HUDEP-2 (cell line): ENCODE results near the gene NUAK2.
"Not testable (repeated sequence)": the region's sequence is repeated elsewhere in the genome, so short reads cannot be mapped to it uniquely, and the experiment has no call there.

ENCODE experiments used
- DNase-seq, 76 experiments: peaks; one replicate each; lab custom pipeline; 2025; ENCODE audit not compliant: unreplicated experiment in 76 of 76; lab: John Stamatoyannopoulos, UW

The NUAK2 gene

DNA sequence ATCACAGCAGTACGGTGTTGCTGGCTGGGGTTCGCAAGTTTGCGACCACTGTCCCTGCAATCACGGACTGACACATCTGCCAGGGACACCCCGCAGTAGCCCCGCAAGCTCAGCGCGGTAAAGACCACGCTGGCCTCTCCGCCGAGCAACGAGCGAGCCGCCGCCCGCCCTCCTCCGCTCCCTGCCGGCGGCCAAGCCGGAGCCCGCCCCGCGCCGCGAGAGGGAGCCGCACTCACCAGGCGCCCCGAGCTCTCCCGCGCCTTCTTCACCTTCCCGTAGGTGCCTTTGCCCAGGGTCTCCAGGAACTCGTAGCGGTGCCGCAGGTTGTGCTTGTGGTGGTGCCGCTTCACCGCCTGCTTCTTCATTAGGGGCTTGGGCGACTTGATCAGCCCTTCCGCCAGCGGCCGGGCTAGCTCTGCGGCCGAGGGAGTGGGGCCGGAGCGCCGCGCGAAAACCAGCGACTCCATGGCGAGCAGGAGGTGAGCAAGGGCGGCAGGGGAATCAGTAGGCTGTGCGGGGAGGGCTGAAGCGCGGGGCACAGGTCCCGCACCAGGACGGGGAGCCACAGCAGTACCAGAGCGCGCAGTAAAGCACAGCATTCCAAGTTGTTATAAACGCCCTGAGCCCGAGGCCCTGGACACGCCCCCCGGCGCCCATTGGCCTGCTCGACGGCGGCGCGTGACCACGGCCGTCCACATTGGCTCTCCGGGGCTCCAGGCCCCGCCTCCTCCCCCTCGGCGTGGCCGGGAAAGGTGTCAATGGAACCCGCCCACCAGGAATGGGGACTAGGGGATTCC, at the start of gene NUAK2:
Gene NUAK2, minus strand, starts transcription at position 584 of the 797 bp plus-strand sequence. Its CDS starts 117 bp downstream, at position 467.
- DNase-seq, result peak in 70 of 76 experiments; percentile 24 to 85 (median 68)

DNA sequence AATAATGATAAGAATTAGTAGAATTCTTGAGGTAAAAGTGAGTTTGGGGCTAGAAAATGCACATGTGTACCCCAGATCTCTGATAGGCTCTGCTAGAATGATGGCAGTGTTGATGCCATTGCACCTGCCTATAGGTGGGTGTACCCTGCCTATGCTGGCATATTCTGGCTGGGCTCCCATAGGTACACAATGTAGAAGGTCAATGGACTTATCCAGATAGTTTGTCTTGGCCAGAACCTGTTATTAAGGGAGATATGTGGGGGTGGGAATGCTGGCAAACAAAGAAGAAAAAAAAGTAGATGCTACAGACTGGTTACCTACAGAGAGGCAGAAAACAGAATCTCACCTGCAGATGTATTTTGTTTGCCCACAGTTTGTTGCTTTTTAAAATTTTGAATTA, 49.2 kb upstream of the NUAK2 start:
- DNase-seq, result no peak

DNA sequence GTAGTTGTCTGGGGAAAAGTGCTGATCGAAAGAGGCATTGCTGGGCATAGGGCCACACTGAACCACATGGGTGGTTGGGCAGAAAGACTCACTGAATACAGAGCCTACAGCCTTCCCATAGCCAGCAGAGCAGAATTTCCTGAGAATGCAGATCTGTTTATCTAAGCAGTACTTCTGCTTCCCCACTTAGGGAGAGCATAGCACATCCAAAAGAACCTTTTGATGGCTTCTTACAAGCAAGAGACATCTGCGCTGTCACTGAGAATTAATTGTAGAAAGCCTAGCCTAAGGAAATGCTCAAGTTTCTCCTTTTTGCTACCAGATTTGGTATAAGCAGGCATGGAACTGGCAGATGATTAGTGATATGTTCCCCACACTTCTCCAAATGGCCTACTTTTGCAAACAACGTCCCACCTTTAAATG, 48.2 kb upstream of the NUAK2 start:
- no peak for DNase-seq

DNA sequence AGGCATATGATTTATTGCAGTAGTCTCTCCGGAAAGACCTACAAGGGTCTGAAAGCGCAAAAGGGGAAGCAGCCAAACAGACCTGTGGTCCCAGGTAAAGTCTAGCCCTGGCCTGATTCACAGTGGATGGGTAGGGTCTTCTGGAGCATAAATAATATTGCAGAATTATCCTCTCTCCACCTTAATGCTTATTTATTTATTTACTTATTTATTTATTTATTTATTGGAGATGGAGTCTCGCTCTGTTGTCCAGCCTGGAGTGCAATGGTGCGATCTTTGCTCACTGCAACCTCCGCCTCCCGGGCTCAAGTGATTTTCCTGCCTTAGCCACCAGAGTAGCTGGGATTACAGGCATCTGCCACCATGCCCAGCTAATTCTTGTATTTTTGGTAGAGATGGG, 46.9 kb upstream of the NUAK2 start:
- DNase-seq, result no peak

DNA sequence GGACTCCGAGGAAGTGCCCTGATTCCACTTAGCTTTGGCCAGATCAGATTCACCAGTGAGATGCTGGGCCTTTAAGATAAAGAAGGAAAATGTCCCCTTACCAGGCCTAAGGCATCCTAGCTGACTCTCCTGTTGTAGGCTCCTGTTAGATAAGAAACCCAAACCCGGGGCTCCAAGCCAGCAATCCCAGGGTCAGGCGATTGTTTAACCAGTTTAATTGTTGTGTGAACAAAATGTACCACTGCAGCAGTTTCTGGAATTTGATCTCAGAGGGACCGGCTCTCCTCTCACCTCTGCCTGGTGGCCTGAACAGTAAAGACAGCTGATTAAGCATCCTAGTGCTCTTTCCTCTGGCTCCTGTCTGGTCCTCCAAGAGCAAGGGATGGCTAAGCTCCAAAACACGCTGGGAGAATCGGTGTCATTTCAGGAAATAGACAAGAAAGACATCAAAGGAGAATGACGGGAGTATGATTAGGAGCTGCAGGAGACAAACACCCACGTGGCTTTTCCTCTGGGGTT, 44.5 kb upstream of the NUAK2 start:
- DNase-seq, result no peak

DNA sequence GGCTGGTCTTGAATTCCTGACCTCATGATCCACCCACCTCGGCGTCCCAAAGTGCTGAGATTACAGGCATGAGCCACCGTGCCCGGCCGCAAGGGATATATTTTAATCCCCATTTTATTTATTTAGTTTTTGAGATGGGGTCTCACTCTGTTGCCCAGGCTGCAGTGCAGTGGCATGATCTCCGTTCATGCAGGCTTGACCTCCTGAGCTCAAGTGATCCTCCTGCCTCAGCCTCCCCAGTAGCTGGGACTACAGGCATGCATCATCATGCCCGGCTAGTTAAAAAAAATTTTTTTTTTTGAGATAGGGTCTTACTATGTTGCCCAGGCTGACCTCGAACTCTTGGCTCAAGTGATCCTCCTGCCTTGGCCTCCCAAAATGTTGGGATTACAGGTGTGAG, 43.5 kb upstream of the NUAK2 start:
- not testable (repeated sequence) for DNase-seq

DNA sequence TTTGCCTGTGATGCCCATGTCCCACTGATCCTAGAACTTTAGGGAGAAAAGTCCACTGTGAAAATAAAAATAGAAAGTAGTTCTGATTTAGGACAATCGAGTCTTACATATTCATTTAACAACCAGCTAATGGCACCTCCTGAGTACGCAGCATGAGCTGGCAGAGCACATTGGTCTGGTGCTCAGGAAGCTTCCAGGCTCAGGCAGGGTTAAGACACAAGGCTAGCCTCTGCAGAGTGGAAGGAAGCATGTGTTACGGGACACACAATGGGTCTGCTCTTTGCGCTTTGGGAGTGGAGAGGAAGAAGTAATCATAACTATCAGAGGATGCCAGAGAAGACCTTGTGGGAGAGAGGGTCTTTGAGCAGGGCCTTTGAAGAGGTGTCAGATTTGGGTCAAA, 39.3 kb upstream of the NUAK2 start:
- no peak for DNase-seq

DNA sequence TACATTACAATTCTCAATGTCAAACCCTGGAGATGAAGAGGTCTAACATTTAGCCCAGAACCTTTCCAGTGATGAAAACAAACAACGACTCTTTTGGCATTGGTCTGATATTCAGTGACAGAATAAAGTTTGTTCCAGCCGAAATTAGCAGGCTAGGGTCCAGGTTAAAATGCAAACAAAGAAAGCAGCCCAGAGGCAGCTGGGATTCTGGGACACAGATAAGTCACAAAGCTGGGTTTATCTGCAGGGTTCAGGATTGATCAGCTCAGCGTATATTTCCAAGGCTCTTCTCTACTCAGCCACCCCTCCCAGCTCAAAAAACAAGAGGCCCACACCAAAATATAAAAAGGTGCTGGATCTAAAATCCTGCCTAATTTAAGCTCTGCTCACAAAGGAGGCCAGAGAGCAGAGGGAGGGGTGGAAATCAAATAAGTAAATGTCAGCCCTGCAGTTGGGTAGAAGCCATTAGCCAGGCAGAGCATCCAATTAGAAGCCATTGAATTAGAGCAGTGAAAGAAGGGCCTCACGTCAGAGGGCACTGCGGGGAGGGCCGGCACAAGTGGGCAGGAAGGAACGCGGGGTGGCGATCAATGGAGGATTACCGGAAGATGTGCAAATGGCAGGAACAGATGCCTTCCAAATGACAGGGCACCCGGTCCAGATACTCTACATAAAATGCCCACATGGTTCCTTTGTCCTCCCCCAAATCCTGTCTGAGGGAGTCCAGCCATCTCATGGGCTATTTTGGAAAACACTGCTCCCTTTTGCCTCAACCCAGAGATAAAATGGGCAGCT, 38.4 kb upstream of the NUAK2 start:
- no peak for DNase-seq

DNA sequence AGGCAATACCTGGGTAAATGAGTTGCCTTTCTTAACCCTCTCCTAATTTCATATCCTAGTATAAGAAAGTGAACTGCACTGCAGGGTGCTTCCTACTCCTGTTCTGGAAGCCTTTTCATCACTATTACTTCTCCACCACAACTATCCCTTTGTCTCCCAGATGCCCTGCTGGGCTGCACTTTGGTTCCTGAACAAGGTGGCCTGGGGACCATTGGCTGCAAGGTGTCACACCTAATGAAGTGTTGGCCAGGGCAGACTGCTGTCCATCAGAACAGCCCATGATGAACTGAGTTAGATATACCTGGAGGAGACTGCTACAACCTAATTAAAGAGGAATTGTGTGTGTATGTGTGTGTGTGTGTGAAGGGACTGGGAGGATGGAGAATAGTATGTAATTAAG, 37.0 kb upstream of the NUAK2 start:
- no peak for DNase-seq

DNA sequence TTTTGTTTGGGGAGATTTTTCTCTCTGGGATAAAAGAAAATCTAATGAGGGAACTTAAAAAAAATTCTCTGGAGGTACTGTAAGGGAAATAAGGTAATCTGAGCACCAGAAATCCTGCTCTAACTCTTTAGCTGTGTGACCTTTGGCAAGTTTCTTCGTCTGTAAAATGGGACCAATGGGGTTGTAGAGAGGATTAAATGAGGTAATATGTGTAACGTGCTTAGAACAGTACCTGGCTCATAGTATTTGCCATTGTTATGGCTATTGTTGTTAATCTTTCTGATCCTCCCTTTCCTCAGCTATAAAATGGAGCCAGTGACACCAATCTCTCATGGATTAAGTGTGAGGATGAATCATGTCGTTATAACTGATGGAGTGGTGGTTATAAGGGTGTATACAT, 36.0 kb upstream of the NUAK2 start:
- no peak for DNase-seq

DNA sequence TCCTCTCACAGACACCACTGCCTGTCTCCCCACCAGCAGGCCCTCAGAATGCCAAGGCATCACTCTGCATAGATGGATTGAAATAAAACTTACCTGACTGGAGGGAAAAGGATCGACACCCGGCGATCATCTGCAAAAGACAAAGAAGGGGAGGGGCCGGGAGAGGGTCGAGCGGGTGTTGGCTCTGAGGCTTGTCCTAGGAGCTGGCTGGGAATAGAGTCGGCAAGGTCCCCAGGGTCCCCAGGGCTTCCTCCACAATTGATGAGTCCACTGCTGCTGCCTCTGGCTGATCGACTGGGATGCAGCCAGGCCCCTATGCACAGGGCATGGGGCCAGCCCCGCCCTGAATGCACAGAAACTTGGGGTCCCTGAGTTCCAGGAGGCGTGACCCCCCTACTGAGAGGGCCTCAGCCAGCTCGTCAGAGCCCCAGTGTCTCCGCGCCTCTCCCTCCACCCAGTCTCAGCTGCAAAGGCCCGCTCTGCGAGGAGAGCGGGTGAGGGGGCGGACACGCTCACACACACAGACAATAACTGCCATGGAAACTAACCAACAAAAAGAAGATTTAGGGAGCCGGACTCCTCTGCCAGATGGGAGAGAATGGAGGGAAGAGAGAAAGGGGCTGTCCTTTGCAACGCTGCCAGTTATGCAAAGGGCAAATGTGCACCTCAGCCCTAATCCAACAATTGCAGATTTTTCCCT, 35.0 kb upstream of the NUAK2 start, which contains the start of gene KLHDC8A:
Gene KLHDC8A, minus strand, starts transcription at position 483 of the 700 bp plus-strand sequence. CDS start 13,318 bp downstream, outside the sequence.
- no peak for DNase-seq

DNA sequence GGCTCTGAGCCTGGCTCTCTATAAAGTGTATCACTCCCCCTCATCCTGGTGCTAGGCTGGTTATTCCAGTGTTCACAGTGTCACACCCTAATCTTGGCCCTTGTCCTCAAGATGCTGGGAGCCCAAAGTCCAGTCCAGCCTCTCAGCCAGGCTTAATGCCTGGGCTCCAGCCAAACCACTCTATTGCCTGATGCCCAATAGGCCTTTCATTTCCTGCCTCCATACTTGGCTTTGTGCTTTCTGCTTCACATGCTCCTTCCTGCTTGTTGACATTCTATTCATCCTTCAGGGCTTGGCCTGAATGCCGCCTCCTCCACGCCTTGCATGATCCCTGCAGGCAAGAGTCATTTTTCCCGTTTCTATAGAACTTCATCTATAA, 33.5 kb upstream of the NUAK2 start:
- DNase-seq, result no peak

DNA sequence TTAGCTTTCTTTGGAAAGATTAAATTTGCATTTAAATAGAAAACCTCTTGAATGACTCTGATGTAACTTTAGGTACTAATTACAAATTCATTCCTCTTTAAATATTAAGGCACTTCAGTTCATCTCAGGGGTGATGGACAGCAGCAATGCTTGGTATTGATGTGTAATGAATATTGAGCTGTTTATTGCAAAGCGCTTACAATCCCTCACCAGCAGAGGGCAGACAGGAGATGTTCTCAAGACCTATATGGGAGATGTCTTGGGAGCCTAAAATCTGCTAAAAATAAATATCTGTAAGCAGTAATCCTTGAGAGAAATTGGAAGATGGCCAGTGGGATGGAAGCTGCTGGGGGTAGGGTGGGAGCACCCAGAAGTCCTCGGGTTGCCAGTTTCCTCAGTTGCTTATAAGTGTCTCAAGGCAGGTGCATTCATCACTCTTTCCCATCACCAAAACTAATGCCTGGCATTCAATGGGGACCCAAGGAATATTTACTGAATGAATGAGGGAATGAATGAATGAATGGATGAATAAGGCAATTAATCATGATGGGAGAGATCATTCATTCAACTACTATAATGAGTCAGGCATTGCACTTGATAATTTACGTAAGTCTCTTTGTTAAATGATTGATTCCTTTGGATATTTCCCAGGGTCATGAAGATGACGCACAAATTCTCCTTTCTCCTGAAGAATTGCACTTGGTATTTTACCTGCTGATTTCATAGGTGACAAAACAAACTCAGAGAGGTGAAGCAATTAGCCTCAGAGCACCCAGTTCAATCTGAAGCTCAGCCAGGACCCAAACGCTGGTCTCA, 32.9 kb upstream of the NUAK2 start:
- DNase-seq, result peak in 54 of 76 experiments; percentile 8 to 72 (median 36)

DNA sequence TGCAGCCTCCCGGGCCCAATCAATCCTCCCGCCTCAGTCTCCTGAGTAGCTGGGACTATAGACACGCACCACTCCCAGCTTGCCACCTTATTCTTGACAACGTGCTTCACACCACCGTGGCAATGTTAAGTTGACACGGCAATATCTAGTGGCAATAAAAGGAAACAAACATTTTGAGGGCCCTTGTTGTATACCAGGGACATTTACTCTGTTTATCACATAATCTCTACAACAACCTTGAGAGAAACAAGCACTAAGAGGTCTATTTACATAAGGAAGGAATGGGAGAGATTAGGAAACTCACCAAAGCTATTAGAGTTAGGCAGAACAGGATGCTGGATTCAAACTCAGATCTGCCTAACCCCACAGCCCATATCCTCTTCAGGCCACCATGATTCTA, 32.1 kb upstream of the NUAK2 start:
- no peak for DNase-seq

DNA sequence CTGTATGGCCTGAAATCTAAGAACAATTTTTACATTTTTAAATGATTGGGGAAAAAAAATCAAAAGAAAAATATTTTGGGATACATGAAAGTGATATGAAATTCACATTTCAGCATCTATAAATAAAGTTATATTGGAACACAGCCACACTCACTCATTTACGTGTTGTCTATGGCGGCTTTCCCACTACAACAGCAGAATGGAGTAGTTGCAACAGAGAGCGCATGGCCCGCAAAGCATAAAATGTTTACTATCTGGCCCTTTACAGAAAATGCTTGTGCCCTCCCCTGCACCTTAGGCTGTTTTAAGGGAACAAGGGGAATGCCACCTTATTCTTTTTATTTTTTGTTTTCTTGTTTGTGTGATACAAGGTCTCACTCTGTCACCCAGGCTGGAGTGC, 31.6 kb upstream of the NUAK2 start:
- no peak for DNase-seq

DNA sequence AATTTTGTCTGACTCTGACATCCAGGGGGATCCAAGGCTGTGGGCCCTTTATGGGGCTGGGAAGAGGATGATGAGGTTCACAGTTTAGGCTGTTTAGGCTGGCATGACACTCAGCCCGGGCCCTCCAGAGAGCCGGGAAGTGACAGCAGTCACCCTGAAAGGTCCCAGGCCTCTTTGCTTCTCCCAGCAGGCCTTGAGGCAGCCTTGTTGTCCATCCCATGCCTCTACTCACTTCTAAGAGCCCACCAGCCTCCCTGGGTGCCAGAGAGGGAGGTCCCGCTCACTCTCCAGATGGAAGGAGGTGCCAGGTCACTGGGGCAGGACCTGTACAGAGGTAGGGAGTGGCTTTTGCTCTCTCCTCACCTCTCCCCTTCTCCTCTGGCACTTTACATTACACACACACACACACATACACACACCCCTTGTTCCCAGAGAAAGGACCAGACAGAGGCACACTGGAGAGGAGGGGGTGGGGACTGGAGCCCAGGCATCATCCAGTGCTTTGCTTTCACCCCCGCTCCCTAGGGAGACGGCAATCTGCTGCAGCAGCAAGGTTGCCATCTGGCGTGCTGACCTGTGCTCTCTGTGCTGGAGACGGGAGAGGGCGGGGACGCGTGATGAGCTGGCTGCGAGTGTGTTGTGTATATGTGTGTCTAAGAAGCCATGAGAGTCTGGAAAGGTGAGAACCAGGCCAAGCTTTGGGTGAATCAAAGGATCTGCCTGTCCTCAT, 30.6 kb upstream of the NUAK2 start:
- DNase-seq, result no peak

DNA sequence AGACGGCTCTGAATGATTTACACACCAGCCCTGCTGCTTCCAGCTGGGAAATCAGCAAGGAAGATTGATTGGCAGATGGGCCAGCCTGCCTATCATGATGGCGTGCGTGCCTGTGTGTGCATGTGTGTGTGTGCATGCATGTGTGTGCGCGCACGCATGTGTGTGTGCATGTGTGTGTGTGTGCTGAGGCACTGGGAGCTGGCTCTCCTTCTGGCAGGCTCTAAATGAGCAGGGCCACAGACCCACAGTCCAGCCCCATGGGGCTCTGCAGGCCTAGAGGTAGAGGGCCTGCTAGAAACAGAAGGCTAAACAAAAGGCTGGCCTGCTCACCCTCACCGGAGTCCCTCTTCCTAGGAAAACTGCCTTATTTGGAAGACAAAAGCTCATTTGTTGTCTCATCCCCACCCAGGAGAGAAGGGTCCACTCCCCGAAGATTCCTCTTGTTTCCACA, 29.2 kb upstream of the NUAK2 start:
- no peak for DNase-seq

DNA sequence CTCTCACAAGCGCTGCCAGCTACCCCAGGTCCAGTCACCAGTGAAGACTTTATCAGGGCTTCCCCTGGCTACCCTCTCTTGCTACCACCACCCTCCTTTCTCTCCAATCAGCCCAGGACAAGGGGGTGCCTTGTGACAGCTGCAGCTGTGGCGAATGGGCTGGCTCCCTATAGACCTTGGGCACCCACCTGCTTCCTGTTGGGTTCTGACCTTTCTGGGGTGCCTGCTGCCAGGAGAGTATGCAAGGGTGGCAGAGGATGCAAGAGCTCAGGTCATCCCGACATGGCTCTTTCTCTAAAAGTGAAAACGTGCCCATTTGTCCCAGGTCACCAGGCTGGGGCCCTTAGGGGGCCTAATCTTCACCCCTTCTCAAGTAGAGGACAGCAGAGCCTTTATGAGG, 28.6 kb upstream of the NUAK2 start:
- DNase-seq, result no peak
